ENCODE results near the gene NNT.
"Not testable (repeated sequence)": the region's sequence is repeated elsewhere in the genome, so short reads cannot be mapped to it uniquely, and the experiment has no call there.

Gene NNT

GRCh38 chr5:43674536-43674935 is 71.6 kb downstream of the NNT start:
- no peak for DNase-seq

GRCh38 chr5:43675357-43675756 is 72.4 kb downstream of the NNT start:
- no peak for DNase-seq

- no peak for DNase-seq
Measured at GRCh38 chr5:43676083-43676840, 73.3 kb downstream of the NNT start.

- no peak for DNase-seq
Measured at GRCh38 chr5:43677253-43677652, 74.3 kb downstream of the NNT start.

- DNase-seq: no peak
Measured at GRCh38 chr5:43679214-43679613, 76.2 kb downstream of the NNT start.

GRCh38 chr5:43680286-43680685 is 77.3 kb downstream of the NNT start:
- DNase-seq: no peak

- no peak for DNase-seq
Measured at GRCh38 chr5:43683884-43684471, 81.0 kb downstream of the NNT start.

GRCh38 chr5:43685252-43685950 is 82.4 kb downstream of the NNT start:
- no peak for DNase-seq

GRCh38 chr5:43687275-43687674 is 84.3 kb downstream of the NNT start:
- DNase-seq: no peak

GRCh38 chr5:43691275-43691674 is 88.3 kb downstream of the NNT start:
- no peak for DNase-seq

- DNase-seq: no peak
Measured at GRCh38 chr5:43691893-43692292, 88.9 kb downstream of the NNT start.

- no peak for DNase-seq
Measured at GRCh38 chr5:43693411-43693810, 90.4 kb downstream of the NNT start.

GRCh38 chr5:43694027-43694426 is 91.0 kb downstream of the NNT start:
- no peak for DNase-seq

- not testable (repeated sequence) for DNase-seq
Measured at GRCh38 chr5:43696444-43696843, 93.5 kb downstream of the NNT start.

- no peak for DNase-seq
Measured at GRCh38 chr5:43699910-43700309, 96.9 kb downstream of the NNT start.

- no peak for DNase-seq
Measured at GRCh38 chr5:43700601-43701000, 97.6 kb downstream of the NNT start.

- DNase-seq: no peak
Measured at GRCh38 chr5:43701227-43701626, 98.2 kb downstream of the NNT start.

GRCh38 chr5:43702293-43702692 is 99.3 kb downstream of the NNT start:
- no peak for DNase-seq

GRCh38 chr5:43702815-43703214 is 99.8 kb downstream of the NNT start:
- DNase-seq: no peak

- no peak for DNase-seq
Measured at GRCh38 chr5:43704243-43704642, 101.3 kb downstream of the NNT start.

- not testable (repeated sequence) for DNase-seq
Measured at GRCh38 chr5:43706576-43706975, 103.6 kb downstream of the NNT start.

- no peak for DNase-seq
Measured at GRCh38 chr5:43711496-43711895, 108.5 kb downstream of the NNT start.

GRCh38 chr5:43712081-43712480 is 109.1 kb downstream of the NNT start:
- DNase-seq: no peak

- DNase-seq: not testable (repeated sequence)
Measured at GRCh38 chr5:43719783-43720182, 116.8 kb downstream of the NNT start.

All from stimulated activated CD4-positive, alpha-beta T cell treated with anti-CD3 and anti-CD28 coated beads, Interleukin-4, amount 100 ng/mL, for 4 hours (primary cell).